EL (cell line): ENCODE measurements around the gene LRRC36.

Experiments used
- DNase-seq: peaks from one replicate; pipeline ENCODE4 v3.0.0-alpha.2; 2016

The LRRC36 gene

GRCh38 chr16:67294171-67294757, 32.4 kb upstream of the LRRC36 start:
- DNase-seq, result no peak

DNA sequence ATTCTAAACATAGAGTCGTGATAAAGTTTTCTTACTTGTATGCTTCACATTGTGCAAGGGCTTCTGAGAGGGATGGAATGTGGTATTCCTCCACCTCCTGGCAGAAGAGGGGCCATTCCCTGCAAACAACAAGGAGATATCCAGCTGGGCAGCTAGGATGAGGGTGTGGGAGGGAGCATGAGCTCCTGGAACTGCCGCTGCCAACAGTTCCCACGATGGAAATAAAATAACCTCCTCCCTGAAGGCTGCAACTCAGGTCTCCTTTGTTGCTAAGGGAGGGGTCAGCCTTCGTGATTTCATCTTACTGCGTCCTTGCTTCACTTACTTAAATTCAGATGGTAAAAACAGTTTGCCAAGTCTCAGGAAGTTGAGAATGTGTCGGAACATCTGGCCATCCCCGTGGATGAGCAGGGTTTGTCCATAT, 31.7 kb upstream of the LRRC36 start:
- DNase-seq, result no peak

DNA sequence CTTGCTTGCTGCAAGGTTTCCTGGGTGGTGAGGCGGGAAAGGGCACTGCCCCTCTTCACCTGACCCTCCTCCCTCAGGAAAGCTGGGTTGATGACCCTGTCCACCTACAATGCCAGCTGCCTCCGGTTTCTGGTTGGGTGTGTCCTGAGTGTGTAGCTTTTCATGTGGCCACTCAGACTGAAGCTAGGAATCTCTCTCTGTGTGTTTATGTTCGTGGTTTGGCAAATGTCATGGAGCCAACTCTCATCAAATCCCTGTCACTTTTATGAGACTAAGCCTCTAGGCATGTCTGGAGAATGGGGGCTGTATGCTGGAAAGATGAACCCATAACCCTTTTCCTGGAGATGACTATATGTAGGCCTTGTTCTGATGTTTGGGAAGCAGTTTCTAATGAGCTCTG, 30.2 kb upstream of the LRRC36 start:
- peak; percentile 68 for DNase-seq

- no peak for DNase-seq
These were observed 28.3 kb upstream of the LRRC36 start for GRCh38 chr16:67298277-67298676.

GRCh38 chr16:67299269-67299668, 27.3 kb upstream of the LRRC36 start:
- no peak for DNase-seq

DNA sequence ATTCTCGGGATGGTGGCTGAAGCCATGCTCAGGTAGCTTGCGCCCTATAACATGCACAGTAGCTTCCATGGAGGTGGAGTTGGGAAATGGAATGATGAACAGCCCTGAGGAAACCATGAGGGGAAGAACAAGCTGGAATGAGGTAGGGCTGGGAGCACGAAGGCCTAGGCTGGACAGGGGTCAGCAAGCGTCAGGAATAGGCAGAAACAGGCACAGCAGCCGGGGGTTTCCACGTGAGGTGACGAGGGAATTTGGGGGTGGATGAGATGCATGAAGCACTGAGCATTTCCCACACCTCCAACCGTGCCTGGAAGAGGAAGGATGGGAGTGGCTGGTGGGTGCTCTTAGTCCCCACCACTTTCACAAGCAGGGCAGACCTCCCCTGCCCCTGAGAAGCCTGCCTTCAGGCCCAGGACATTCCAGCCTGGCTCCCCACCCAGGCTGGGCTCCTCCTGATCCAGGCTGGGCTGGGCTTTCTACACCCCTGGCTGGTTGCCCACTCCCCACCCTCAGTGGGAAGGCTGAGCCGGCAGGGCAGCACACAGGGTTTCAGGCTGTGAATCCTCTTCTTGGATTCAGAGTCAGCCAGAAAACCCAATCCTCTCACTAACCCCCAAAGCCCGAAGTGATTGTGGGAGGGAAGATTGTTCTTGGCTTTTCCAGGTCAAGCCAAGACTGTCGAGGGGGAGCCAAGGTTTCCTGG, 25.4 kb upstream of the LRRC36 start:
- DNase-seq, result no peak

GRCh38 chr16:67302076-67302475, 24.5 kb upstream of the LRRC36 start:
- DNase-seq, result no peak

DNA sequence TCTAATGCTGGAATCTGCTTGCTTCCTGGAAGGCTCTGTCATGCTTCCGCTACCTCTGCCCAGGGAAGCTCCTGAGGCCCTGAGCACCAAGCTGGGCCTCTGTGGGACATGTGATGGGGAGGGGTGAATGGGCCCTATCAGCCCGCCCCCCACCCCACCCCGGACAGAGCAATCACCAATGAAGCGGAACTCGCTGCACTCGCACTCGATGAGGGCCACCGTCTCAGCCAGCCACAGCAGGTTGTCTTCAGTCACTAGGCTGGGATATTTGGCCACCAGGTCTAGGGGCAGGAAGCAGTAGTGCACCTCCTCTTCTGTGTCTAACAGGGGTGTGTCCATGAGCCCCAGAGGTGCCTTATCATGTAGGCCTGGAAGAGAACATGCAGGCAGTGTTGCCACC, 23.6 kb upstream of the LRRC36 start:
- DNase-seq, result no peak

- DNase-seq, result peak; percentile 15
These were observed 22.6 kb upstream of the LRRC36 start for GRCh38 chr16:67304020-67304419.

DNA sequence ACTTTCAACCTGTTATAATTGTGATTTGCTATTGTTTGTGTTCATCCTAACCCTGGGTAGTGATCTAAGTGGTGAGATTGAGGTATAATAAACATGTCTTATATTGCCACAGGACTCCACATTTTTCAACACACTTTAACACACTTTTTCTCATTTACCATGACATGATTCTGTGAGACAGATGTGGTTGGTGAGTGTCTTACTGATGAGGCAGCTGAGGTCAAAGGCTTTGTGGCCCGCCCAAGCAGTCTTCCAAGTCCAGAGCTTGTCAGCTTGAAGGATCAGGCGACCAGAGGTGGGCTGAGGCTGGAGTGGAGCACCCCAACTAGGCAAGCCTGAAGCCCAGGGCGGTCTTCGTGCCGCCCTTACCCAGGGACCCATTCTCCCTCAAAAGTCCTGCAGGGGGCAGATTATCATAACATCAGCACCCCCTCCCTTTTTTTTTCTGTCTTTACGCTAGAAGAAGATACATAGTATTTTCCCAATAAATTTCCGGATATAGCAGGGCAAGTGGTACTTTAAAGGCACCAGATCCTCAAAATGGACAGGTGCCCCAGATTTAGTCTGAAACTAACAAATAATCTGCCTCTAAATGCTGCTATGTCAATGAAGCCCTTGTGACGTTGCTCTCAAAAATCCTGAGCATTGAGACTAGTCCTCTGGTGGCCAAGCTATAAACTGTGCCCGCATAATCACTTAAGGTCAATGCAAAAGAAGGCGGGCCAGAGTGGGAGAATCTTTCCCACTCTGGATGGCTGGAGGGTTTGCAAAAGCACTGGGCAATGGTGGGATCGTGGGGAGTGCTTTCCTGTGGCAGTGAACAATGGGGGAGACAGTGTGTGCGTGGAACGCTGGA, 21.2 kb upstream of the LRRC36 start:
- no peak for DNase-seq

DNA sequence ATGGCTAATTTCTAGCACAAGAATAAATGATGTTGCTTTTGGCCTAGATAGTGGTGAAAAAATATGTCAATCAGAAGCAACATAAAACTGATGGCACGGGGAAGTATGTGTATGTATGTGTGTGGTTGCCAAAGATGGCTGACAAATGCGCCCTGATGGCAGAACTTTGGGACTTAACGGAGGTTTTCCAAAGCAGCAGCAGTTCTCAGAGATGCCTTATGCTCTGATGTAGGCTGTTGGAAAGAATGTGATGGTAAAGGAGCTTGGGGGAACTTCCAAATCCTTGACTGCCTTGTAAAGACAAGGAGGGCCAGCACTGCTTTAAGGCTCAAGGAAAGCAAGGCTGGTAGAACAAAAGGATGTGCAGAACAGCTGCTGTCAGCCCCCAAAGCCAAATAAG, 16.1 kb upstream of the LRRC36 start:
- DNase-seq, result no peak

DNA sequence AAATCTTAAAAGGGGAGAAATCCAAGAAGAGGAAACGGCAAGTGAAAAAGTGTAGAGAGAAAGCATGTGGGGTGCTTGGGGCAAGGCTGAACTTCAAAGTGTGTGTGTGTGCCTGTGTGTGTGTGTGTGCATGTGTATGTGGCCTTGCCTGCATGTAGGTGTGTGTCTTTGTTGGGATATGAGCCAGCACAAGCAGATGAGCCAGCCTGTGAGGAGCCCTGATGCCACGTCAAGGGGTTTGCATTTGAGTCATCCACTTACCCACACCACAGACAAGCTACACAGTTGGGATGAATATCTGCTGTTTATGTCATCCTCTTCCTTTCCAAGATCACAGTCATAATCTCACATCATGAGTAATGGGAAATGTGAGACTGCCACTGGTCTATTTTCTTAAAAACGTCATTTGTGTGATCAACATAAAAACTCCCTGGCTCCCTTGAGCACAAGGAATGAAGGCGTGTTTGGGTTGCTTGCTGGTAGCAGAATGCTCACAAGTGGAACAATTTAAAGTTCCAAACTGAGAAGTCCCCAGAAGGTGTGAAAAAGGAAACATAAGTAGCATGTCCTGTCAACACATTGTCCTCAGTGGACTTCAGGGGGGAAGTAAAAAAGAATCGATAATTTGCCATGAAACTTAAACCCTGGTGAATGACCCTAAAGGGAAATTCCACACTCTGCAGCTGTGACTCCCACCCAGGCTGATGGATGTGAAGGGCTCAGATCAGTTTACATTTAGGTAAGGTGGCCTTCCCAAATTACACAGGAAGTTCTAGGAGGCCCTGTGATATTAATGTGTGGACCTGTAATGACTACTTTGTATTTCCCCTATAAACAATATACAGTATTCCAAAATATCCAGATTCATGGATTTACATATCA, 14.8 kb upstream of the LRRC36 start:
- peak; percentile 99 for DNase-seq

GRCh38 chr16:67312719-67313118, 13.9 kb upstream of the LRRC36 start:
- peak; percentile 27 for DNase-seq

DNA sequence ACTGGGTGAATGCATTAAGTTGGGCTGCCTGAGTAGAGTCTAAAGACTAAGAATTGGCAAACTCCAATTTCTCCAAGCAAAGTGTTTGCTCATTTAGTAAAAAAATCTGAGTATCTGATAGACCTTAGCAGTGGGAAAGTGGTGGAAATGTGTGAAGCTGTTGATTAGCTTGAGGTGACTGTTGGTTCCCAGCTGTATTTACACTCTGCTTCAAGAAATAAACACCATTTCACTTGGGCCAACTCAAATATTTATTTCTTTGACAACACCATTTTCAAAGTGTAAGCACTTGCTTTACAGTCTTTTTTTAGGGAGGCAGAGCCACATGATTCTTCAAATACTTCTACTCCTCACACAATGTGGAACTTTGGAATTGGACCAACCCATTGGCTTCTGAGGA, 8.8 kb upstream of the LRRC36 start:
- DNase-seq, result no peak

GRCh38 chr16:67326115-67326471, 522 bp upstream of the LRRC36 start:
- DNase-seq, result no peak

DNA sequence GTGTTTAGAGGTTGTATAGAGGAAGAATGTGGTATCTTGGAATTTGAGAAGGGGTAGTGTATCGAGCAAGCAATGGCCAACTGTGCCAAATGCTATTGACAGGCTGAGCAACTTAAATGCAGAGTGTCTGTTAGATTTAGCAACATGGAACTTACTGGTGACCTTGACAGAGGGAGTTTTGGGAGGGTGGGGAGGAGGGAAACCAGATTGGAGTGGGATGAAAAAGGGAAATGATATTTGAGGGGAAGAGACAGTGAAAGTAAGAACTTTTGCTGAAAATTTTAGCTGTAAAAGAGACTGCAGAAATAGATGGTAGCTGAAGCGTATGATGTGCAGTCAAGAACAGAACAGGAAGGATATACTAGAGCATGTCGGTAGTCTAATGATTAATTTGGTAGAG, 1.1 kb downstream of the LRRC36 start:
- no peak for DNase-seq

DNA sequence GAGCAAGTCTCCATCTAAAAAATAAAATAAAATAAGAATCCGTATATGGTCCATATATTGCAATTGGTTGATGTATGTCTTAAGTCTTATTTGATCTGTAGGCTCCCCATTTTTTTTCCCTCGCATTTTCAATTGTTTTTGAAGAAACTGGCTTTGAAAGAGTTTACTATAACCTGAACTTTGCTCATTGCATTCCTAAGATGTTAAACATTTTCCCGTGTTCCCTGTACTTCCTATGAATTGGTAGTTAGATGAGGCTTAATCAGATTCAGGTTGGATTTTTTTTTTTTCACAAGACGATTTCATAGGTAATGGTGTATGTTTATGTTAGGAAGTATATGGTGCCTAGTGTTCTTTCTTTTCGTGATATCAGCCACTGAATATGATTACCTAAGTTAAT, 3.3 kb downstream of the LRRC36 start:
- DNase-seq, result no peak

- DNase-seq, result no peak
These were observed 6.7 kb downstream of the LRRC36 start for GRCh38 chr16:67333315-67333714.

- DNase-seq, result no peak
These were observed 9.5 kb downstream of the LRRC36 start for GRCh38 chr16:67336116-67336515.

DNA sequence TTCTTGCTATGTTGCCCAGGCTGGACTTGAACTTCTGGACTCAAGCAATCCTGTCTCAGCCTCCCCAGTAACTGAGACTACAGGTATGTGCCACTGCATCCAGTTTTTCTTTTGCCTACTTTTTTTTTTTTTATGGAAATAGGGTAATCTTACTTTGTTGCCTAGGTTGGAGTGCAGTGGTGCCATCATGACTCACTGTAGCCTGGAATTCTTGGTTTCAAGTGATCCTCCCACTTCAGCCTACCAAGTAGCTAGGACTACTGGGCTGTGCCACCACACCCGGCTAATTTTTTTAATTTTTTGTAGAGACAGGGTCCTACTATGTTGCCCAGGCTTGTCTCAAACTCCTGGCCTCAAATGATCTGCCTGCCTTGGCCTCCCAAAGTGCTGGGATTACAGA, 10.0 kb downstream of the LRRC36 start:
- peak; percentile 11 for DNase-seq

DNA sequence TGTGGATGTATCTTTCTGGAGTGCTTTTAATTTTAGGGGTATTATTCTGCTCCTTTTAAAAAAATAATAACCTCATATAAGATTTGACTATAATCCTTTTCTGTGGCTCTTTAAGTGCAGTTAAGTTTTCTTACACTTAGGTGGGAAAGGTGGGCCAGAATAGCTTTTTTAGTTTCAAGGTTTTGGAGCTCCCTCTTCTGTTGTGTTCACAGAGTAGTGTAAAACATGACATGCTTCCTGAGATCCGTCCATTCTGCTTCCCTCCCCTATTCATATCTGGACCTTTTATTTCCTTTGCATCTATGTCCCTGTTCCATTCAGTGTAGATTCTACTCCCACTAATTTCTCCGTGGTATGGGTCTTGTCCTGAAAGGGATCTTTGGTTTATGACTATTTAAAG, 12.8 kb downstream of the LRRC36 start:
- DNase-seq, result peak; percentile 11

DNA sequence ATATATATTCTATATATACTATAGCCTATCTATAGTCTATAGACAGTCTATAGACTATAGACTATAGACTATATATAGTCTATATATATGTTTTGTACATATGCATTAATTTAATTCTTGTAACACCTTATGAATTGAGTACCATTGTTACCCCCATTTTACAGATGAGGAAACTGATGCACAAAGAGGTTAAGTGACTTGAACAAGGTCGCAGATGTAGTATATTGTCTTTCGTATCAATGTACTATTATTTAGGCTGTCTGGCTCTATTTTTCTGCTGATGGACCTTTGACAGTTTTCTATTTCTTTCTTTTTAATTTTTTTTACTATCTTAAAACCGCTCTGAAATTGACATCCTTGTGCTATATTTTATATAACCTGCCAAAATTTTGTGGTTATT, 14.6 kb downstream of the LRRC36 start:
- no peak for DNase-seq

- DNase-seq, result no peak
These were observed 16.0 kb downstream of the LRRC36 start for GRCh38 chr16:67342616-67343015.
